GM19468 (cell line): ENCODE measurements around the gene CCDC80.

Experiments used
- ATAC-seq: cut with Tn5 transposase; IDR thresholded peaks from one replicate; pipeline ENCODE4 v1.9.1; 2021; ENCODE audit warnings: mild to moderate bottlenecking, moderate library complexity, moderate number of reproducible peaks; ENCODE audit not compliant: unreplicated experiment; ENCODE audit errors: extremely low read depth

The CCDC80 gene, protein sequence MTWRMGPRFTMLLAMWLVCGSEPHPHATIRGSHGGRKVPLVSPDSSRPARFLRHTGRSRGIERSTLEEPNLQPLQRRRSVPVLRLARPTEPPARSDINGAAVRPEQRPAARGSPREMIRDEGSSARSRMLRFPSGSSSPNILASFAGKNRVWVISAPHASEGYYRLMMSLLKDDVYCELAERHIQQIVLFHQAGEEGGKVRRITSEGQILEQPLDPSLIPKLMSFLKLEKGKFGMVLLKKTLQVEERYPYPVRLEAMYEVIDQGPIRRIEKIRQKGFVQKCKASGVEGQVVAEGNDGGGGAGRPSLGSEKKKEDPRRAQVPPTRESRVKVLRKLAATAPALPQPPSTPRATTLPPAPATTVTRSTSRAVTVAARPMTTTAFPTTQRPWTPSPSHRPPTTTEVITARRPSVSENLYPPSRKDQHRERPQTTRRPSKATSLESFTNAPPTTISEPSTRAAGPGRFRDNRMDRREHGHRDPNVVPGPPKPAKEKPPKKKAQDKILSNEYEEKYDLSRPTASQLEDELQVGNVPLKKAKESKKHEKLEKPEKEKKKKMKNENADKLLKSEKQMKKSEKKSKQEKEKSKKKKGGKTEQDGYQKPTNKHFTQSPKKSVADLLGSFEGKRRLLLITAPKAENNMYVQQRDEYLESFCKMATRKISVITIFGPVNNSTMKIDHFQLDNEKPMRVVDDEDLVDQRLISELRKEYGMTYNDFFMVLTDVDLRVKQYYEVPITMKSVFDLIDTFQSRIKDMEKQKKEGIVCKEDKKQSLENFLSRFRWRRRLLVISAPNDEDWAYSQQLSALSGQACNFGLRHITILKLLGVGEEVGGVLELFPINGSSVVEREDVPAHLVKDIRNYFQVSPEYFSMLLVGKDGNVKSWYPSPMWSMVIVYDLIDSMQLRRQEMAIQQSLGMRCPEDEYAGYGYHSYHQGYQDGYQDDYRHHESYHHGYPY

GRCh38 chr3:112640930-112641801 lies at the start of gene CCDC80:
Gene CCDC80 (minus strand): TSS chr3:112641143. CDS start chr3:112639905, 1,238 bp downstream.
- ATAC-seq = no peak

- ATAC-seq = no peak
Observed at GRCh38 chr3:112689989-112690388, 49.0 kb upstream of the CCDC80 start.

GRCh38 chr3:112689385-112689784 lies 48.4 kb upstream of the CCDC80 start:
- ATAC-seq = no peak

DNA sequence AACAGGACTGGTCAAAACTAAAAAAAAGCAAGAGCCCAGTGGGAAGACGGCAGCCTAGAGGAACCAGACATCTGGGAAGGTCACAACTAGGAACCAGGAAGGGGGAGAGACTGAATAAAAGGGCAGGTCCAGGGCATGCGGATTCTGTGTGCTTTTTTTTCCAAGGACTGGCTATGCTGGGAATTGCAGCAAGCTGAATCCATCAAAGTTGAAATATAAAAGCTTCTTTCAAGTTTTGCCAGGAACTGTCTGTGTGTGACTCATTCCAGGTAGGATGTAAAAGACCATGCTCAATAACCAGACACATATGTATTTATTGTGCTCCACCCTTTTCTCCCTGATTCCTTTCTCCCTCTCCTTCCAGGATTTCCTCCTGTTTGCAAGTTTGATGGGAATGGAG lies 47.9 kb upstream of the CCDC80 start:
- ATAC-seq = no peak

DNA sequence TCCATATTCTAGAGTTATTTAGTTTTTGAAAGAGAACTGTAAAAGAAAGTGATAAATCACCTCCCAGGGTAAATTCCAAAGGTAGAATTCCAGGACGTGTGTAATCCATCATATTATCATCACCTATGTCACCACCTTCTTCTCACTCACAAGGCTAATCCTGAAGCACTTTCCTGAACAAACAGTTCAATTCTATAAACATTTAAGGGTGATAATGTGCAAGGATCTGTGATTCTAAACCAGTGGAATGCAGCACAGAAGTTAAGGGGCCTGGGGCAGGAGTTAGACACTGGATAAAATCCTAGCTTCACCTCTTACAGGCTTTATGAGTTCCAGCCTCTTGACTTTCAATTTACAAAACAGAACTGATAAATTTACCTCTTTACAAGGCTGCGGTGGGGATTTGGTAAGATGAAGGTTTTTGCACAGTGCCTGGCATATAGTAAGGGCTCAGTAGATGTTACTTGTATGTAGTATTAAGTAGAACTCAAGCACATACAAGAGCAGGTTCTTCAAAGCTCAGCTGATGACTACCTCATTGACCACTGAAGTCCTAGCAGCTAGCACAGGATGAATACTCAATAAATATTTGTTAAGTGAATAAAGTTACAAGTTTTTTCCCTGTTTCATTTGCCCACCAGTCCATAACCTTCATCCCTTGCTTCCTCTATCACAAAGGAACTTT lies 47.3 kb upstream of the CCDC80 start:
- no peak for ATAC-seq

GRCh38 chr3:112687616-112688015 lies 46.7 kb upstream of the CCDC80 start:
- no peak for ATAC-seq

- ATAC-seq = no peak
Observed at GRCh38 chr3:112687211-112687610, 46.3 kb upstream of the CCDC80 start.

GRCh38 chr3:112685956-112686799 lies 45.2 kb upstream of the CCDC80 start:
- ATAC-seq = no peak

GRCh38 chr3:112685420-112685819 lies 44.5 kb upstream of the CCDC80 start:
- ATAC-seq = no peak

- ATAC-seq = no peak
Observed at GRCh38 chr3:112682361-112682760, 41.4 kb upstream of the CCDC80 start.

DNA sequence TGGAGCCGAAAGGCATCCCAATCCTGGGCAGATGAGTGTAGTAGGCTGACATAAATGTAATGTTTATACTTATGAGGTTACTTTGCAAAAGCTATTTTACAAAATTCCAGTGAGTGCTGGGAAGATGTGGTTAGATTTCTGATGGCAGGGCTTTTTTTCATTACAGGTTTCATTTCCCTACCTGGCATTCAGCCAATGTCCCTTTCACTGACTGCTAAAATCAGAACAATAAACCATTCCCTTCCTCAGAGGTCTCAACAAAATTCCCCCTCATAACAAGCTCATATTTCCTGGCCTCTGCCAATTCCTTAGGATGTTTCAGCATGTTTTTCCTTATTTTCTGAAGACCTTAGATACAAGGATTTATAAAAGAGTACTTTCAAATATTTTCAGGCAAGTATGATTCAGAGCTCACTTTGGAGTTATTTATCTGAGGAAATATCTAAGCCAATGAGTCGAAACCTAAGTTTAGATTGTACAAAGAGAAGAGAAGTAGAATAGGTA lies 40.9 kb upstream of the CCDC80 start:
- no peak for ATAC-seq

DNA sequence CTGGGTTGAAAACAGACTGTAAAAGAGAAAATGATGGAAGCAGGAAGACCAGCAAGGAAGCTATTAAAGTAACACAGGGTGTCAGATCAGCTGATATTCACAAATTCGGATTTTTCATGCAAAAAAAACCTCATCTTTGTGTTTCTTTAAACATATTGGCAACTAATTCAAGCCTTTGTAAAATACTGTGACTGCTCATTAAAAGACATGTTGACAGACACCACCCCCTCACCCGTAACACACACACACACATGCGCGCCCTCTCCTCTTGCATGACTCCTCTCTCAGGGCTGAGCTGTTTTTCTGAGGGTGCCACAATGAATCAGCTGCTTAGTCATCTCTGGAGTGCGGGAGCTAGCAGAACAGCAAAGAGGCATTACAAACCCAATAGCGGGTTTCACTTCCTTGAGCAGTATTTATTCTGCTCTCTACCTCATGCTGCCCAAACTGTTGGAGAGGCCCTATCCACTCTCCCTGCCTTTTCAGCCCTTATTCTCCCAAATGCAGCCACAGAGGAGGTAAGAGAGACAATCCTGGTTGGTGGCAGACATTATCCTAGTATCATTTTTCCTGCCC lies 35.8 kb upstream of the CCDC80 start:
- peak; percentile 98 for ATAC-seq

- no peak for ATAC-seq
Observed at GRCh38 chr3:112675943-112676535, 35.1 kb upstream of the CCDC80 start.

DNA sequence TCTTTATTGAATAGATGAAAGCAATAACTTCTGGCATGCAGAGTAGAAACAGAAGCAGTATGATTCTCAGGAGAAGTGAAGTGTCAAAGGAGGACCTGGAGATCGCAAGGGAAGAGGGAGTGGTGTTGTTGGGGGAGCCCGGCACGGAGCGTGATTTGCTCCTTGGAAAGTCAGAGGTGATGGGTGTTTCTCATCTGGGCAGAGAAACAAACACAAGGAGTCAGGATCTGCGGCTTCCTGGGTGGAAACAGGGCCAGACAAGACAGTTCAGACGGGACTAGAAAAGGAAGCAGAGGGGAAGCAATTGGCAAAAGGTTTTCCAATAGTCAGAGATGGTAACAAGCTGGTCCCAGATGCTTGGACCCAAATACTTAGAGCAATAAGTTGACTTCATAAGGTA lies 34.4 kb upstream of the CCDC80 start:
- no peak for ATAC-seq

DNA sequence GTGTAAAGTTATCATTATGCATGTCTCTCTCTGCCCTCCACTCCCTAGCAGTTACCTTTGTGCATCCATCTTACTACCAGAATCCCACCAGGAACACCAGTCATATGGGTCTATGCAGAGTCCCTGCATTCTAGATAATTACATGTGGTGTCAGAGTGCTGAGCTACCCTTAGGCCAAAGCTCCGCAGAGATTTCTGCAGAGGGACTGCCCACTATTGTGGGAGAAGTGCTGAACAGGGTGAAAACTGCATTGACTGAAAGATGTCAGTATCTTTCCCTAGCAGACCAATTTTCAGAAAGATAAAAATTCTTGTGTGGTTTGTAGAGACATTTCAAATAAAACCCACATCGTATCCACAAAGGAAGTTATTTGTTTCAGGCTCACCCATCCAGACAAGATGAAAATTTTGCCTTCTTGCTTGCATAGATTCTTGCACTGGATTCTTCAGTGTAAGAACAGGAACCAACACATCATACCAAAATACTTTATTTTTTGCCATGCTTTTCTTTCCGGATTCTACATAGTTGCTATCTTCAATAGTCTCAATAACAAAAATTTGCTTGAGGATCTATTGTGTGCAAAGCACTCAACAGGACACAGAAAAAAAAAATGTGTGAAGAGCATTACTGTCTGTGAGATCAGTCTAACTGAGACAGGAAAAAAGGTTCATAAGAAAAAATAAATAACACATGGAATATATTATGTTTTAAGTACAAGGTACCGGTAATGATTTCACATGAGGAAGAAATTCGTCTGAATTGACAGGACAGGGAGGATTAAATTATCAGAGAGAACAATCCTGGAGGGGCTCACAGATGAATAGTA lies 32.0 kb upstream of the CCDC80 start:
- no peak for ATAC-seq

DNA sequence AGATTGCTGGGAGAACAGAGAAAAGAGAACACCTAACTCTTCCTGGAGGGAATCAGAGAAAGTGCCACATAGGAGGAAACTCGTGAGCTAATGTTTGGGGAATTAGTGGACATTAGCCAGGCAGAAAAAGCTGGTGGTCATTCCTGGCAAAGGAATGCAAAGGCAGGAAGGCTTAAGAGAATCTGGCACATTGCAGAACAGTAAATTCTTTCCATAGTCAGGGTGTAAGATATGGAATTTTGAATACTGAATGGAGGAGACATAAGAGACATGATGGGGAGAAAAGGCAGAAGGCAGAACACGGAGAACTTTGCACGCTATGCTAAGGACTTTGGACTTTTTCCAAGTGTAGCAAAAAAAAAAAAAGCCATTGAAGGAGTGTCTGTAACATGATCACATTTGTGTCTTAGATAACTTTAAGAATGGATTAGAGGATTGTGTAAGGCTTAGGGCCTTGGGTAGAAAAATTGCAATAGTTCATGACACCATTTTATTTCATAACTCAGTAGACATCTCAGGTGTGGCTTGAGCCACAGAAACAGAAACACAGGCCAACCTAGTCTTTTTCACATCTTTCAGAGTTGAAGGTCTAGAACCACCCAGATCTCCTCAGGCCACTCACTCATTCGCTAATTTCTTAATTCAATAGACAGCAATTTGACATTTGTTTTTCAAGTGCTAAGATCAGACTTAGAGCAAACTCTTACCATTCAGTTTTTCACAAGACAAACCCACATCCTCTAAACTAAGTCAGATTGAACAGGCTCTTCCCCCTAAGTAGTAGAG lies 31.2 kb upstream of the CCDC80 start:
- ATAC-seq = no peak
